Measurements from ENCODE around the gene CD59.

GRCh38 chr11:33778675-33779074, 42.5 kb upstream of the CD59 start:
- TF ChIP-seq POLR2AphosphoS5 (IDR thresholded peaks at IDR 0.05; ENCODE audit: low read depth, low read length) (no peak), CTCF (IDR thresholded peaks at IDR 0.05) (no peak), SIN3A (IDR thresholded peaks at IDR 0.05; ENCODE audit: borderline replicate concordance, insufficient read depth, low read depth, low read length) (no peak)
